ENCODE measurements around the gene GDF15. TPM values are rescaled to one million over a fixed set of nuclear protein-coding genes. Genes with fewer than 3 reads are reported as not detected.

GDF15 gene
- total and polyA plus RNA-seq, 2 donors (not counting 3 experiments of a cell fraction or from before 2014, with no cell fraction given), result 165 to 206 TPM

- no peak overlapping the region for H2AFZ ChIP-seq (ENCODE audit: low read depth, low read length)
- ChIA-PET CTCF (interaction anchor here (0.9 to 11.1 kb wide), 8 partner anchors 11 to 138 kb away, joined by 3 to 119 read pairs (median 8); partner anchors contain the start of genes GDF15 and JUND), POLR2A (interaction anchor here (0.5 to 5.8 kb wide), 4 partner anchors 32 to 329 kb away, joined by 5 to 58 read pairs (median 8); partner anchors contain the start of genes GDF15 and JUND)
- H3K36me3 ChIP-seq (ENCODE audit: control insufficient read depth in 2 of 2, extremely low read depth in 1 of 2, insufficient read depth in 2 of 2, low read length in 2 of 2), result no peaks in the 10 kb centered on the region
- DNase-seq (ENCODE audit: low read depth, low spot score), result no peak
- H3K4me3 ChIP-seq (replicated peaks in 1 of 3; ENCODE audit: insufficient read depth in 1 of 3, low read depth in 1 of 3, low read length in 3 of 3), result no peak overlapping the region
- no peaks in the 10 kb centered on the region for H4K20me1 ChIP-seq (replicated peaks; ENCODE audit: control insufficient read depth, extremely low read depth, insufficient read depth, low read length)
- H3K4me2 ChIP-seq (ENCODE audit: insufficient read depth, low read length), result no peak overlapping the region
- no peaks in the 10 kb centered on the region for H3K27me3 ChIP-seq (ENCODE audit: control insufficient read depth in 2 of 2, insufficient read depth in 2 of 2, low read length in 2 of 2)
- TF ChIP-seq, protein P1, sequence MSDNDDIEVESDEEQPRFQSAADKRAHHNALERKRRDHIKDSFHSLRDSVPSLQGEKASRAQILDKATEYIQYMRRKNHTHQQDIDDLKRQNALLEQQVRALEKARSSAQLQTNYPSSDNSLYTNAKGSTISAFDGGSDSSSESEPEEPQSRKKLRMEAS (IDR thresholded peaks at IDR 0.05; ENCODE audit: insufficient read depth, insufficient read length), result peak; percentile 18
- TF ChIP-seq CTCF (IDR thresholded peaks at IDR 0.05; ENCODE audit: extremely low read depth in 1 of 2, insufficient read depth in 1 of 2, low read depth in 1 of 2, low read length in 2 of 2), result no peak
- no peak overlapping the region for H3K9ac ChIP-seq (replicated peaks; ENCODE audit: extremely low read depth, insufficient read depth, low read length)
- no peaks in the 10 kb centered on the region for H3K9me1 ChIP-seq (replicated peaks; ENCODE audit: control insufficient read depth, extremely low read depth, insufficient read depth, low read length)
- no peak for FAIRE-seq
- BruUV-seq (replicated peaks), result no TSS peak
- H3K27ac ChIP-seq (ENCODE audit: insufficient read depth, low read depth, low read length), result peak overlapping the region; percentile 7
- H3K9me3 ChIP-seq (replicated peaks; ENCODE audit: control insufficient read depth, insufficient read depth, low read length), result no peaks in the 10 kb centered on the region
- dilution Hi-C loops (cut with MboI; ENCODE audit: extremely low pct_ligation_motif_present, low sequenced_read_pairs) (no loop called here), intact Hi-C loops (cut with micrococcal nuclease) (no loop called here)
- peaks cover 46% of the 10 kb centered on the region for H3K4me1 ChIP-seq (ENCODE audit: control insufficient read depth, extremely low read depth, insufficient read depth, low read length)
- H3K79me2 ChIP-seq (ENCODE audit: control insufficient read depth, insufficient read depth, low read length), result peaks cover 37% of the 10 kb centered on the region
Measured at GRCh38 chr19:18418029-18418482, 32.1 kb downstream of the GDF15 start.

DNA sequence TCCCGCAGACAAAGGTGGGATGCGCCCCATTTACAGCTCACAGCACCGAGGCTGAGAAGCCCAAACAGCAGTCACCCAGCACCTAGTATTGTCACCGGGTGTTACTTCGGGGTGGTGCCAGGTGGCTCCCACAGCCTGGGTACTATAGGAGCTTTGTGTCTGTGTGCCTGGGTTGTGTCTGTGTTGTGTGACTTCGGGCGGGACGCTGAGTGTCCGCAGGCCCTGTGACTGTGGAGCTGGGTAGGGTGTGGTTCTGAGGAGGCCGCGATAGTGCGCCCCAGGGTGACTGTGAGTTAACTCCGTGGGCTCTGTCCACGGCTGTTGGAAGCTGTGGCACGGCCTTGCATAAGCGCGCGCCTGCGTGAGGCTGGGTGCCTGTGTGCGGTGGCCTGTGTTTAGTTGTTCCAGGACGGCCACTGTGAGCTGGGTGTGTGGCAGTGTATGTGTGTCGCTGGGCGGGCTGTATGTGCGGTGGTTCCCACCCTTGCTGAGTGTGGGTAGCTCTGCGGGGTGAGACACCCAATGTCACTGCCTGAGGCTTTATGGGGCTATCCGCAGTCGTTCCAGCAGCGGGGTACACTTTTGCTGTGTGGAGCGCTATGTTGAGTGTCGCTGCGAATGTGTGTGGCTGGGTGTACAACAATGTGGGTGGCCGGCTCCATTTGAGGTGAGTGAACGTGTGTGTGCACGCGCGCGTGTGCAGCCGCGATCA is 32.7 kb downstream of the GDF15 start:
- no peak for DNase-seq (ENCODE audit: low read depth, low spot score)
- Histone ChIP-seq H3K9ac (replicated peaks; ENCODE audit: extremely low read depth, insufficient read depth, low read length) (no peak overlapping the region), H3K27me3 (ENCODE audit: control insufficient read depth in 2 of 2, insufficient read depth in 2 of 2, low read length in 2 of 2) (no peaks in the 10 kb centered on the region), H3K9me3 (replicated peaks; ENCODE audit: control insufficient read depth, insufficient read depth, low read length) (no peaks in the 10 kb centered on the region), H4K20me1 (replicated peaks; ENCODE audit: control insufficient read depth, extremely low read depth, insufficient read depth, low read length) (no peaks in the 10 kb centered on the region), H2AFZ (ENCODE audit: low read depth, low read length) (peak overlapping the region; percentile 78), H3K4me2 (ENCODE audit: insufficient read depth, low read length) (no peak overlapping the region), H3K79me2 (ENCODE audit: control insufficient read depth, insufficient read depth, low read length) (peaks cover 43% of the 10 kb centered on the region), H3K4me1 (ENCODE audit: control insufficient read depth, extremely low read depth, insufficient read depth, low read length) (peaks cover 46% of the 10 kb centered on the region), H3K36me3 (ENCODE audit: control insufficient read depth in 2 of 2, extremely low read depth in 1 of 2, insufficient read depth in 2 of 2, low read length in 2 of 2) (no peaks in the 10 kb centered on the region), H3K27ac (ENCODE audit: insufficient read depth, low read depth, low read length) (peak overlapping the region; percentile 16), H3K9me1 (replicated peaks; ENCODE audit: control insufficient read depth, extremely low read depth, insufficient read depth, low read length) (no peaks in the 10 kb centered on the region), H3K4me3 (replicated peaks in 1 of 3; ENCODE audit: insufficient read depth in 1 of 3, low read depth in 1 of 3, low read length in 3 of 3) (peak overlapping the region in 1 of 3 experiments; percentile 13)
- ChIA-PET CTCF (interaction anchor here (0.7 to 11.1 kb wide), 19 partner anchors 8 to 305 kb away, joined by 3 to 119 read pairs (median 5); partner anchors contain the start of genes GDF15 and JUND), POLR2A (interaction anchor here (1.5 to 5.8 kb wide), 3 partner anchors 10 to 138 kb away, joined by 4 to 58 read pairs (median 9); partner anchors contain the start of genes GDF15 and JUND)
- dilution Hi-C loops (cut with MboI; ENCODE audit: extremely low pct_ligation_motif_present, low sequenced_read_pairs) (no loop called here), intact Hi-C loops (cut with micrococcal nuclease) (loop anchor here (1.0 kb wide), 1 partner anchor 19 kb away; no protein-coding TSS in a partner anchor)
- no TSS peak for BruUV-seq (replicated peaks)
- FAIRE-seq, result no peak
- TF ChIP-seq GATA2 (IDR thresholded peaks at IDR 0.05; ENCODE audit: insufficient read depth, insufficient read length, low read depth, low read length) (no peak), CTCF (IDR thresholded peaks at IDR 0.05; ENCODE audit: extremely low read depth in 1 of 2, insufficient read depth in 1 of 2, low read depth in 1 of 2, low read length in 2 of 2) (no peak), POLR2AphosphoS5 (IDR thresholded peaks at IDR 0.05; ENCODE audit: insufficient read depth, low read depth, low read length) (no peak), EZH2 (IDR thresholded peaks at IDR 0.05; ENCODE audit: borderline replicate concordance, low read depth, low read length, severe bottlenecking) (no peak), POLR2A (IDR thresholded peaks at IDR 0.05; ENCODE audit: low read depth, low read length) (no peak), JUN (IDR thresholded peaks at IDR 0.05; ENCODE audit: borderline replicate concordance, insufficient read depth, insufficient read length, low read depth) (no peak), FOS (IDR thresholded peaks at IDR 0.05; ENCODE audit: borderline replicate concordance, insufficient read depth, low read length) (no peak), MYC (IDR thresholded peaks at IDR 0.05; ENCODE audit: low read depth, low read length) (no peak)
- TF ChIP-seq, protein P1 (IDR thresholded peaks at IDR 0.05; ENCODE audit: insufficient read depth, insufficient read length), result no peak

Measured in endothelial cell of umbilical vein (primary cell).